ENCODE measurements around the gene TCOF1.

- TF ChIP-seq CTCF (IDR thresholded peaks at IDR 0.05) (no peak), POLR2A (IDR thresholded peaks at IDR 0.05) (no peak)
Measured at GRCh38 chr5:150419630-150420270, 62.3 kb downstream of the TCOF1 start.
